Thyroid gland (tissue), 4 donors: ENCODE measurements around the gene C16orf74. TPM values are rescaled to one million over a fixed set of nuclear protein-coding genes. Genes with fewer than 3 reads are reported as not detected.
A peak's percentile ranks its signal among the peaks of the same experiment; 100 is the strongest.

Experiments used
- DNase-seq, 2 donors: peaks; one replicate each; pipeline ENCODE4 v3.0.0-alpha.2; 2019
- H3K27ac ChIP-seq, 3 donors: fragments of 200-600 bp; sonication (generic); 1 replicate in 2 of 3; 2 replicates in 1 of 3; pipeline ENCODE4 v1.5.1; 2016 to 2019; ENCODE audit warnings: mild to moderate bottlenecking in 1 of 3, moderate library complexity in 1 of 3
- H3K27me3 ChIP-seq: fragments of 200-600 bp; sonication (generic); one replicate; pipeline ENCODE4 v1.5.1; 2019
- H3K36me3 ChIP-seq, 2 donors: fragments of 200-600 bp; sonication (generic); one replicate each; pipeline ENCODE4 v1.5.1; 2016 to 2019
- H3K4me1 ChIP-seq, 2 donors: fragments of 200-600 bp; sonication (generic); one replicate each; pipeline ENCODE4 v1.5.1; 2017 to 2019
- H3K4me3 ChIP-seq, 3 donors: fragments of 200-600 bp; sonication (generic); replicated peaks in 1 of 3; 1 replicate in 2 of 3; 2 replicates in 1 of 3; pipeline ENCODE4 v1.5.1; 2016; ENCODE audit warnings: mild to moderate bottlenecking in 1 of 3
- H3K9me3 ChIP-seq: fragments of 200-600 bp; sonication (generic); one replicate; pipeline ENCODE4 v1.5.1; 2017
- CTCF ChIP-seq, 6 experiments: fragments of 200-600 bp in 3 of 6; fragments of 450-650 bp in 3 of 6; sonication (generic) in 3 of 6; IDR thresholded peaks; one replicate each; pipeline ENCODE4 v1.5.1; 2016 to 2019; ENCODE audit warnings: antibody characterized with exemption in 6 of 6, mild to moderate bottlenecking in 2 of 6, inconsistent platforms in 1 of 6, moderate library complexity in 1 of 6
- POLR2A ChIP-seq, 2 donors: fragments of 450-650 bp; IDR thresholded peaks; one replicate each; pipeline ENCODE4 v1.6.1; 2017; ENCODE audit warnings: antibody characterized with exemption in 2 of 2, mild to moderate bottlenecking in 2 of 2, moderate library complexity in 1 of 2
- WGBS, 2 donors: methylation state at CpG; one replicate each; pipeline ENCODE4 v1.1.5; 2017; 5-methylcytosine and 5-hydroxymethylcytosine counted together
- intact Hi-C: fragments of 100-400 bp; cut with DNase I; formaldehyde crosslinking; loops from one replicate; pipeline ENCODE4 v1.15.1; 2023
- total RNA-seq, 4 donors: library from RNA; depleted of rRNA; stranded (reverse); fragments of >200 nt; gene quantifications; one replicate each; pipeline ENCODE4 v1.2.3, GENCODE V29; 2016

Gene C16orf74
- total RNA-seq, 4 donors from 2014 or later, result 5.1 to 8.4 (median 6.3) TPM; not detected in 1

GRCh38 chr16:85782451-85782850, 31.6 kb upstream of the C16orf74 start:
- Histone ChIP-seq H3K36me3 (peaks cover 31 to 32% of the 10 kb centered on the region in 2 donors), H3K27ac (peak overlapping the region in 2 of 3 donors; percentile 34 to 60), H3K4me3 (no peak overlapping the region), H3K4me1 (peaks cover 6 to 10% of the 10 kb centered on the region in 2 donors), H3K27me3 (no peaks in the 10 kb centered on the region), H3K9me3 (no peaks in the 10 kb centered on the region)
- DNase-seq, result no peak
- TF ChIP-seq POLR2A (IDR thresholded peaks at IDR 0.05), result no peak
- no peak for TF ChIP-seq CTCF (IDR thresholded peaks at IDR 0.05)
- 67 to 76% methylated on average over 6 of the region's 6 CpGs for WGBS, 2 donors
- intact Hi-C loops, result no loop called here

GRCh38 chr16:85781695-85782370, 30.9 kb upstream of the C16orf74 start:
- no peaks in the 10 kb centered on the region for H3K27me3 ChIP-seq
- 39 to 50% methylated on average over 13 of the region's 16 CpGs for WGBS, 2 donors
- no peak overlapping the region for H3K4me3 ChIP-seq
- DNase-seq, result peak; percentile 92 to 95
- intact Hi-C loops, result no loop called here
- peaks cover 26 to 27% of the 10 kb centered on the region in 2 donors for H3K36me3 ChIP-seq
- peak overlapping the region in 2 of 3 donors; percentile 34 to 60 for H3K27ac ChIP-seq
- H3K4me1 ChIP-seq, result peaks cover 6 to 10% of the 10 kb centered on the region in 2 donors
- TF ChIP-seq POLR2A (IDR thresholded peaks at IDR 0.05) (no peak), CTCF (IDR thresholded peaks at IDR 0.05) (no peak)
- H3K9me3 ChIP-seq, result no peaks in the 10 kb centered on the region

DNA sequence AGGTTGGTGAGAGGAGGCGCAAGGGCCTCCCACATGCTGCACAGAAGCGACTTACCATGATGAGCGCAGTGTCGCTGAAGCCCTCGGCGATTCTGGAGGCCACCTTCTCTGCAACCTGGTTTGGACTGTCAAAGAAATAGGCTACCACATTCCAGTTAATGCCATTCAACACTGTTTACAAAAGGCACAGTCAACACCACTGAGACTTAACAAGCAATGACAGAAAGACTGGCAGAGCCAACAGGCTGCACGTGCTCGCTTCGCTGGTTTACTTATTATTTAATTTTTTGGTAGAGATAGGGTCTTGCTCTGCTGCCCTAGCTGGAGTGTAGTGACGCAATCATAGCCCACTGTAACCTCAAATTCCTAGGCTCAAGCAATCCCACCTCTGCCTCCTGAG, 30.3 kb upstream of the C16orf74 start:
- Histone ChIP-seq H3K36me3 (peaks cover 25 to 26% of the 10 kb centered on the region in 2 donors), H3K27me3 (no peaks in the 10 kb centered on the region), H3K4me1 (peaks cover 6 to 10% of the 10 kb centered on the region in 2 donors), H3K27ac (no peak overlapping the region), H3K9me3 (no peaks in the 10 kb centered on the region), H3K4me3 (no peak overlapping the region)
- 88 to 98% methylated on average over 10 of the region's 10 CpGs for whole genome bisulfite sequencing, 2 donors
- TF ChIP-seq CTCF (IDR thresholded peaks at IDR 0.05), result no peak
- TF ChIP-seq POLR2A (IDR thresholded peaks at IDR 0.05), result no peak
- DNase-seq, result no peak
- intact Hi-C loops, result no loop called here

GRCh38 chr16:85780281-85780680, 29.4 kb upstream of the C16orf74 start:
- Histone ChIP-seq H3K27ac (no peak overlapping the region), H3K36me3 (peaks cover 25 to 26% of the 10 kb centered on the region in 2 donors), H3K27me3 (no peaks in the 10 kb centered on the region), H3K4me3 (no peak overlapping the region), H3K9me3 (no peaks in the 10 kb centered on the region), H3K4me1 (peaks cover 6 to 10% of the 10 kb centered on the region in 2 donors)
- TF ChIP-seq POLR2A (IDR thresholded peaks at IDR 0.05) (no peak), CTCF (IDR thresholded peaks at IDR 0.05) (no peak)
- intact Hi-C loops, result no loop called here
- 92 to 93% methylated on average over 25 to 26 of the region's 26 CpGs for WGBS, 2 donors
- DNase-seq, result no peak

- Histone ChIP-seq H3K27ac (no peak overlapping the region), H3K9me3 (no peaks in the 10 kb centered on the region), H3K4me1 (peaks cover 6 to 10% of the 10 kb centered on the region in 2 donors), H3K36me3 (peaks cover 25 to 26% of the 10 kb centered on the region in 2 donors), H3K4me3 (no peak overlapping the region), H3K27me3 (no peaks in the 10 kb centered on the region)
- no peak for DNase-seq
- intact Hi-C loops, result no loop called here
- TF ChIP-seq CTCF (IDR thresholded peaks at IDR 0.05) (no peak), POLR2A (IDR thresholded peaks at IDR 0.05) (no peak)
- 84 to 87% methylated on average over 12 of the region's 12 CpGs for WGBS, 2 donors
Measured at GRCh38 chr16:85778873-85779272, 28.0 kb upstream of the C16orf74 start.
